Measurements from ENCODE around the gene GALNT7.

- TF ChIP-seq POLR2A (IDR thresholded peaks at IDR 0.05; ENCODE audit: low read depth, low read length) (no peak), POLR2AphosphoS5 (IDR thresholded peaks at IDR 0.05; ENCODE audit: low read length) (no peak), BRCA1 (IDR thresholded peaks at IDR 0.05; ENCODE audit: low read depth, low read length) (no peak), RELB (IDR thresholded peaks at IDR 0.05; ENCODE audit: low read depth) (no peak), USF1 (IDR thresholded peaks at IDR 0.05; ENCODE audit: borderline replicate concordance, extremely low read length, insufficient read depth, low read depth, low read length) (no peak), CBX5 (IDR thresholded peaks at IDR 0.05; ENCODE audit: low read depth) (no peak), ZNF592 (IDR thresholded peaks at IDR 0.05) (no peak), RFX5 (IDR thresholded peaks at IDR 0.05; ENCODE audit: low read depth, low read length) (no peak), E4F1 (IDR thresholded peaks at IDR 0.05; ENCODE audit: borderline replicate concordance, partially characterized antibody) (no peak), ZNF217 (IDR thresholded peaks at IDR 0.05) (no peak)
Observed at GRCh38 chr4:173272314-173272713, 103.7 kb downstream of the GALNT7 start.

All from GM12878 (cell line).